Measurements from ENCODE around the gene RPL19. TPM values are rescaled to one million over a fixed set of nuclear protein-coding genes. Genes with fewer than 3 reads are reported as not detected.
"Not testable (repeated sequence)": the region's sequence is repeated elsewhere in the genome, so short reads cannot be mapped to it uniquely, and the experiment has no call there.

RPL19 gene
- polyA plus RNA-seq, 10 donors = 2,263 to 2,766 (median 2,554) TPM

DNA sequence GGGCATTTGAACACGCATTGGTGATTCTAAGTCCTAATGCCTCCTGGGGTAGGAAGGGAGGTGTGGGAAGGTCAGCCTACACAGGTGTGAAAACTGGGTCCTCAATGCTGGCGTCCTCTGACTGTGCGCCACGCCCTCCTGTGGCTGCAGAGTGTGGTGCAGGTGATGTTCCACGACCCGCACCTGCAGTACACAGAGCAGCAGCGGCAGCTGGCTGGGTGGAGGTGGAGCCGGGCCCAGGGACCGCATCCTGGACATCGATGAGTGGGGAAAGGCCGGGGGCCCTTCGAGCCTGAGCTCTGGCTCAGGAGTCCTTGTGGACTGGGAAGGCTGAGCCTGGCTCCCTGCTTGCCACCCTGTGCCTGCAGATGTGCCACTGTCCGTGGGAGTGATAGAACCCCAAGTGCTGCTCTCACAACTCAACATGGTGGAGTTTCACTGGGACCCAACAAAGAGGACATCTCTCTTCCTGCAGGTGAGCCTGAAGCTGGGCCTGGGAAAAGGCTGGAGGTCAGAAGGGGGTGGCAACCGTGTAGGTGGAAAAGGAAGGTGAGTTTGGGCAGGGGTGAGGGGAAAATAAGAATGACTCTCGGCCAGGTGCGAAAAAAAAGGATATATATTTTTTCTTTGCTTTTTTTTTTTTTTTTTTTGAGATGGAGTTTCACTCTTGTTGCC lies 39.7 kb downstream of the RPL19 start:
- DNase-seq = no peak

DNA sequence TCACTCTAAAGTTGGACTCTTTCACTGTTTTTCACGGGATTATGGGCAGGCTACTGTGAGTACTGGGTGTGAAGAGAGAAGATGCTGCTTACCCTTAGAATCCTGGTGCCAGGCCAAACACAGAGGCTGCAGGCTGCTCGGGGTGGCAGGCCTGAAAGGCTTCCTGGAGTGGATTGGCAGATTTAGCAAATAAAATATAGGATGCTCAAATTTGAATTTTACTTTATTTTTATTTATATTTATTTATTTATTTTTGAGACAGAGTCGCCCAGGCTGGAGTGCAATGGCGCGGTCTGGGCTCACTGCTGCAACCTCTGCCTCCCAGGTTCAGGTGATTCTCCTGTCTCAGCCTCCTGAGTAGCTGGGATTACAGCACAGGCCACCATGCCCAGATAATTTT lies 40.5 kb downstream of the RPL19 start:
- no peak for DNase-seq

DNA sequence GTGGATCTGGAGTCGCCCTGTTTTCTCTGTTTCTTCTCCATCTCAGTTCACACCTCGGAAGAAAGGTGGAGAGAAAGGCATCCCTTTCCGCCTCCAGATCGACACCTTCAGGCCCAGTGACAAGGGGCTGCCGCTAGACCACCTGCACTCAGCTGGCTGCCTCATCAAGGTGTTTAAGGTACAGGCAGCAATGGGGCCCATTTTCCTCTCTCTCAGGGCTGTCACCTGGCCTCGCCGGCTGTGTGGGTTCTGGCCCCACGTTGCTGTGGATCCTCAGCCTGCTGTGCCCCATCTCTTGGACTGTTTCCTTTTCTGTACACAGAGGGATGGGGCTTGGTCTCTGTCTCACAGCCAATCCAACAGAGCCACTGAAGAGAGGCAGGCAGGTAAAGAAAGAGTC lies 43.1 kb downstream of the RPL19 start:
- DNase-seq = no peak

DNA sequence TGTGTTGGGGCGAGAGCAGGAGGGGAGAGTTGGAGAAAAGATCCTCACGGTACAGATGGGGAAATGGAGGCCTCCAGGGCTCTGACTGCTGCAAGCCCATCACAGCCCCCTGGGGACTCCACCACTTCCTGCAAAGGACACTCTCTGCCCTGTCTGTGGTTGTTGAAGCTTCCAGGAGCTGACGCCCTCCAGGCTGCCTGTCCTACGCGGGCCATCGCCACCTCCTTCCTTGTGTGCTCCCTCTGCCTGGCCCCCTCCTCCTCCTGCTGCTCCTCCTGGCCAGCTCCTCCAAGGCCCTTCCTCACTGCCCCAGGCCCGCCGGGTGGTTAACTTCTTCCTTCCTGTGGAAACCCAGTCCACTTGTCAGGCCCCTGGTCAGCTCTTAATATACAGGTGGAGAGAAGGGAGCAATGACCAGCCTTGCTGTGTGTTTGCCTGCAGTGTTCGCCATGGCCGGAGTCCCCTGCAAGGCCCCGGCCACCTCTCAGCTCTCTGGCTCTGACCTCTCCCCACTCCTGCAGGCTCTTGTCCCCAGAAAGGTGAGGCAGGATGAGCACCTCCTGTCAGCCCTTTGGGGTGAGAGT lies 44.0 kb downstream of the RPL19 start:
- no peak for DNase-seq

DNA sequence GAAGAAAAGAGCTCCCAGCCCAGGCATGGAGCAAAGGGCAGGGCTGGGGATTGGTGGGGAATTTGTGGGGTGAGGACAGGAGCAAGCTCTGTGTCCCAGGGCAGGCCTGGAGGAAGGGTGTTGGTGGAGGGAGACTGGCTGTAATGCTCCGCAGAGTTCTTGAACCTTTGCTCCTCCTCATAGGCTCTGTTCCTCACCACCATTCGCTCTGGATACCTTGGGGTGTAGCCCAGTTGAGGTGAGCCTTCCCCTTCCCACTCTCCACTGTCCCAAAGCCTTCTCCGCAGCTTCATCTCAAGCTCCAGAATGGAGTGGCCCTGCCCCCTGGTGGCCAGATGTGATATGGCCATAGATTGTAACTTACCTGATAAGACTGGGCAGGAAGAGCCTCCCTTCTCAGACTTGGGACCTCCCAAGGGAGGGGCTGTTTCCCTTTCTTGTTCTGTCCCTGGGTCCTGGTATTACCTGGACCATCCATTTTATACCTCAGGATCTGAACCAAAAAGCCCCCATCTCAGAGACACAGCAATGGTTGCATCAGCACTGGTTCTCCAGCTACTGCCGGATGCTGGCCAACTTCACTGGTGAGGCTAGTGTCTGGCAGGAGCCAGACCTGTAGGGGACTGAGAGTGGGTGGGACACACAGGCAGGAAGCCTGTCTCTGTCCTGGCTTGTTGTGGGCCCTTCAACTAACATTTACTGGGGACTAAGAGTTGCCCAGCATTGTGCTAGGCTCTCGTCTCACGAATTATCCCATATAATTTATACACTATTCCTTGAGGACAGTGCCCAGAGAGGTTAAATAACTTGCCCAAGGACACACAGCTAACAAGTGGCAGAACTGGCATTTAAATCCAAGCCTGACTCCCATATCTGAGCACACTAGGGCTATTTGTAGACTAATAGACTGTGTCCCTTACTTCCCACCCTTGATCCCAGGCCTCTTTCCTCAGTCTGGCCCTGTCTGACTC lies 44.8 kb downstream of the RPL19 start:
- DNase-seq = peak; percentile 80 to 89 (median 86)

DNA sequence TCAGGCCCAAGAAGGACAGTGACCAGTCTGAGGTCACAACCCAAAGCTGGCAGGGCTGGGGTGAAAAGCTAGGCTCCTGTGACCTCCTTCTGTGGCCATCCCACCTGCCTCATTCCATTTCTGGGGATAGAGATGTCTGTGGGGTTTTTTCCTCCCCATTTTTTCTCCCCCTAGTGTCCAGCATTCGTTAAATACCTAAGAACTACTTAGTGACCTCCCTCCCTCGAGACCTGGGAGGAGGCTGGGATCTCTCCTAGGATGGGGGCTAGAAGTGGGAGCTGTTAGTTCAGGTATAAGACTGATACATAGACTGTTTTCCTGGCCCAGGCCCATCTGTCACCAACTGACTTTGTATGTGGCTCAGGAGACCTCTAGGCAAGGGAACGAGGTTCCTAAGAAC lies 46.2 kb downstream of the RPL19 start:
- no peak for DNase-seq

DNA sequence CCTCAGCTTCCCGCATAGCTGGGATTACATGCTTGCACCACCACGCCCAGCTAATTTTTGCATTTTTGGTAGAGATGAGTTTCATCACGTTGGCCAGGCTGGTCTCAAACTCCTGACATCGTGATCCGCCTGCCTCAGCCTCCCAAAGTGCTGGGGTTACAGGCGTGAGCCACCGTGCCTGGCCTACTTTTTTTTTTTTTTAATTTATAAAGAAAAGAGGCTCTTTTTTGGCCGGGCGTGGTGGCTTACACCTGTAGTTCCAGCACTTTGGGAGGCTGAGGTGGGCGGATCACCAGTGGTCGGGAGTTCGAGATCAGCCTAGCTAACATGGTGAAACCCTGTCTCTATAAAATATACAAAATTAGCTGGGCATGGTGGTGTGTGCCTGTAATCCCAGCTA lies 50.0 kb downstream of the RPL19 start:
- not testable (repeated sequence) for DNase-seq

DNA sequence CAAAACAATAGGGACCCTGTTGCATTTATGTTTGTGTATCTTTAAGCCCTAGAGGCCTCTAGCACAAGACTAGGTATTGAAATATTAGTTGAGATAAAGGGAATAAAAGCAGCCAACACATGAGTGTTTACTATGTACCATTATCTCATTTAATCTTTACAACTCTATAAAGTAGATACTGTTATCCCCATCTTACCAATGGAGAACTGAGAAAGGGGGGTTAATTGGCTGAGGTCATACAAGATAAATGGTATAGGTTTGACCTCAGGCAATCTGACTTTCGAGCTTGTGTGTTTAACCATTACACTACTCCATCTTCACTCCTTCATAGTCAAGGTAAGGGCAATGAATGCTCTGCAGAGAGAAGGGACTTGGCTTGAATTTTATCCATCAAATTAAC lies 51.9 kb downstream of the RPL19 start:
- DNase-seq = no peak

DNA sequence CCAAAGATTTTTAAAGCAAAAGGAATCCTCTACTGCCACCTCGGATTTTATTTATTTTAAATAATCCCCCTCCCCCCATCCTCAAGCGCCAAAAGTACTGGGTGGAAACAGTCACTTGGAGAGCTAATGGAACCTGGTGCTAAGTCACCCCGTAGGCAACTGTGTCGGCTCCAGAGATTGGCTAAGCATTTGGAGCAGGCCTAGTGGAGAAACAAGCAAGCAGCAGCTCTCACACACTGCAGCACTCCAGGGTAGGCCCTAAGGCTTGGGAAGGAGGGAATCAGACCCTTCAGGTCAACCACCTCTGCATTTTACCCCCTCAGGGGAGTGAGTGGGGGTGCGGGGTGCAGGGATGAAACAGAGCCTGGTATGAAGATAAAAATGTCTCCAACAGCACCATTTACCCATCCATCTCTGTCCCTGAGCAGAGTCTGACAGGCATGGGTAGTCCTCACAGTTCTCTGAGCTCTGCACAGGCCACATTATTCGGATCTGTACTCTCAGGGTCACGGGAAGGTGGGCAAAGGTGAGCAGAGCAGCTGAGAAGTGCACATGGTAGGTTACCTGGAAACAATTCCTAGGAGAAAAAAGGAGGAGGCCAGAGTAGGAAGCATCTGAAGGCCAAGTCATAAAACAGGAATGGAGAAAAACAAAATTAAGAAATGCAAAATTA lies 52.8 kb downstream of the RPL19 start:
- no peak for DNase-seq

Other genes with a start within 250 kb of the RPL19 start
- under 1 TPM in 1 of 10 donors, not detected in 9; 0.12 TPM for gene FBXO47, start 232.9 kb upstream of the RPL19 start, polyA plus RNA-seq (ENCODE audit: insufficient read length in 10 of 10)
- gene PLXDC1, start 48.6 kb upstream of the RPL19 start, polyA plus RNA-seq (ENCODE audit: insufficient read length in 10 of 10) = 10 to 100 TPM in 3 of 10 donors, 1 to 10 TPM in 7; 4.0 to 14.0 (median 8.5) TPM
- gene ARL5C, start 34.1 kb upstream of the RPL19 start, polyA plus RNA-seq (ENCODE audit: insufficient read length in 10 of 10) = under 1 TPM in 6 of 10 donors, not detected in 4; 0.24 to 0.42 (median 0.33) TPM
- 100 to 1,000 TPM in 9 of 10 donors, 10 to 100 TPM in 1; 85.0 to 201 (median 186) TPM for gene CACNB1, start 2.6 kb upstream of the RPL19 start, polyA plus RNA-seq (ENCODE audit: insufficient read length in 10 of 10)
- gene STAC2, start 25.7 kb downstream of the RPL19 start, polyA plus RNA-seq (ENCODE audit: insufficient read length in 10 of 10) = under 1 TPM; 0.13 to 0.96 (median 0.30) TPM
- gene FBXL20, start 201.3 kb downstream of the RPL19 start, polyA plus RNA-seq (ENCODE audit: insufficient read length in 10 of 10) = 1 to 10 TPM; 5.1 to 8.1 (median 6.6) TPM